PC-9 (cell line): ENCODE data around the gene MAEA.

Experiments
- EZH2 ChIP-seq: fragments of 200-600 bp; sonication (generic); IDR thresholded peaks from 2 replicates; pipeline ENCODE4 v1.8.0; 2017; ENCODE audit warnings: antibody characterized with exemption, low read depth
- TF ChIP-seq, protein P1 (sequence below): fragments of 200-600 bp; sonication (generic); conservative IDR thresholded peaks from 2 replicates; pipeline ENCODE4 v1.6.1; 2017; ENCODE audit warnings: mixed run types, antibody characterized with exemption, mild to moderate bottlenecking, moderate library complexity

DNA sequence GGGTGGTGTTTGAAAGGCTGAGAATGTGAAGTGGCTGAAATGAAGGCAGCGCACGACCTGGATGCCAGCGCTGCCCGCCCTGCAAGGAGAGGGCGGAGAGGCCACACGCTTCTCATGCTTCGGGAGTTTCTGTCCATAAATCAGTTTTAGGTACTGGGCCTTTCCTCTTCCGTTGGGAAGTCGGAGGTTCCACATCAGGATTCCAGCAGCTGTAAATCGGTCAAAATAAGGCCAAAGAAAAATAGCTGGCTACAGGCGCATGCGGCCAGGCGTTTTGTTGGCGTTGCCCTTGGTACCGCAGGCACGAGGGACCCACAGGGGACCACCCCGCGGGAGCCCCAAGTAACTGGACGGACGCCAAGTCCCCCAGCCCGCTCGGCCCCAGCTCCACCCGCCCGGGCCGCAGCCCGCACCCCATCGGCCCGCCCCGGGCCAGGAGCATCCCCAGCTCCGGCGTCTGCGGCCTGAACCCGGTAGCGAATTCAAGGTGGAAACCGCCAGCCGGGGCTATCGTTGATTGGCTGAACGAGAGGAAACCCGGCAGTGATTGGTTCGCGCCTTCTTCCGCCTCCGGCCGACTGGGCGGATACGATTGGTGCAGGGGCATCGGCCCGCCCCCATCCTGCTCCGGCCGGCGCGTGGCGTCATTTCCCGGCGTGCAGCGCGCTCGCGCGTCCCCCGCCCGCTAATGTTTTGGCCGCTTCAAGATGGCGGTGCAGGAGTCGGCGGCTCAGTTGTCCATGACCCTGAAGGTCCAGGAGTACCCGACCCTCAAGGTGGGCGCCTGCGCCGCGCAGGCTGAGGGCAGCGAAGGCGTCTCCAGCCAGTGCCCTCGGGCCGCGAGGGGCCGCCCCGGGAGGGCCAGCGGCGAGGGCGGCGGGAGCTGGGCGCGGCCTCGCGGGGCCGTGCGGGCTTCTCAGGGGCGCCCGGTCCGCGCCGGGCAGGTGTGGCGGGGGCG is at the start of gene MAEA:
- TF ChIP-seq, protein P1, sequence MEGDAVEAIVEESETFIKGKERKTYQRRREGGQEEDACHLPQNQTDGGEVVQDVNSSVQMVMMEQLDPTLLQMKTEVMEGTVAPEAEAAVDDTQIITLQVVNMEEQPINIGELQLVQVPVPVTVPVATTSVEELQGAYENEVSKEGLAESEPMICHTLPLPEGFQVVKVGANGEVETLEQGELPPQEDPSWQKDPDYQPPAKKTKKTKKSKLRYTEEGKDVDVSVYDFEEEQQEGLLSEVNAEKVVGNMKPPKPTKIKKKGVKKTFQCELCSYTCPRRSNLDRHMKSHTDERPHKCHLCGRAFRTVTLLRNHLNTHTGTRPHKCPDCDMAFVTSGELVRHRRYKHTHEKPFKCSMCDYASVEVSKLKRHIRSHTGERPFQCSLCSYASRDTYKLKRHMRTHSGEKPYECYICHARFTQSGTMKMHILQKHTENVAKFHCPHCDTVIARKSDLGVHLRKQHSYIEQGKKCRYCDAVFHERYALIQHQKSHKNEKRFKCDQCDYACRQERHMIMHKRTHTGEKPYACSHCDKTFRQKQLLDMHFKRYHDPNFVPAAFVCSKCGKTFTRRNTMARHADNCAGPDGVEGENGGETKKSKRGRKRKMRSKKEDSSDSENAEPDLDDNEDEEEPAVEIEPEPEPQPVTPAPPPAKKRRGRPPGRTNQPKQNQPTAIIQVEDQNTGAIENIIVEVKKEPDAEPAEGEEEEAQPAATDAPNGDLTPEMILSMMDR, result no peak
- TF ChIP-seq EZH2, result no peak
